Esophagus muscularis mucosa (tissue), 4 donors: Measurements from ENCODE around the gene PHF20. TPM values are rescaled to one million over a fixed set of nuclear protein-coding genes. Genes with fewer than 3 reads are reported as not detected.

Experiments
- DNase-seq: peaks from one replicate; pipeline ENCODE4 v3.0.0-alpha.2; 2017; ENCODE audit errors: extremely low spot score
- H3K27ac ChIP-seq, 4 donors: fragments of 200-600 bp; sonication (generic); replicated peaks in 1 of 4; 1 replicate in 3 of 4; 2 replicates in 1 of 4; pipeline ENCODE4 v1.5.1; 2016 to 2019; ENCODE audit warnings: mild to moderate bottlenecking in 1 of 4
- H3K27me3 ChIP-seq, 4 donors: fragments of 200-600 bp; sonication (generic); one replicate each; pipeline versions ENCODE4 v1.5.1 to v1.6.0; 2016 to 2019
- H3K36me3 ChIP-seq, 4 donors: fragments of 200-600 bp; sonication (generic); one replicate each; pipeline ENCODE4 v1.5.1; 2016 to 2019
- H3K4me1 ChIP-seq, 4 donors: fragments of 200-600 bp; sonication (generic); one replicate each; pipeline ENCODE4 v1.5.1; 2016 to 2019
- H3K4me3 ChIP-seq, 4 donors: fragments of 200-600 bp; sonication (generic); 1 replicate in 2 of 4; 2 replicates in 2 of 4; pipeline ENCODE4 v1.5.1; 2016 to 2019; ENCODE audit warnings: mild to moderate bottlenecking in 4 of 4, moderate library complexity in 1 of 4
- H3K9me3 ChIP-seq, 4 donors: fragments of 200-600 bp; sonication (generic); 1 replicate in 3 of 4; 2 replicates in 1 of 4; pipeline ENCODE4 v1.5.1; 2016 to 2019
- EP300 ChIP-seq: sonication (generic); formaldehyde crosslinking; IDR thresholded peaks from one replicate; pipeline ENCODE4 v1.6.1; 2017; ENCODE audit warnings: antibody characterized with exemption
- POLR2A ChIP-seq: fragments of 450-650 bp; IDR thresholded peaks from one replicate; pipeline ENCODE4 v1.6.1; 2017; ENCODE audit warnings: antibody characterized with exemption, moderate library complexity, mild to moderate bottlenecking, low read depth
- POLR2AphosphoS5 ChIP-seq, 2 donors: sonication (generic); formaldehyde crosslinking; IDR thresholded peaks; one replicate each; pipeline ENCODE4 v1.6.1; 2017; ENCODE audit warnings: antibody characterized with exemption in 2 of 2
- WGBS: methylation state at CpG from one replicate; pipeline ENCODE4 v1.1.5; 2018; 5-methylcytosine and 5-hydroxymethylcytosine counted together
- intact Hi-C: fragments of 100-400 bp; cut with DNase I; formaldehyde crosslinking; loops from one replicate; pipeline ENCODE4 v1.15.1; 2023
- total RNA-seq, 4 donors: library from RNA; depleted of rRNA; stranded (reverse); fragments of >200 nt; gene quantifications; one replicate each; pipeline versions ENCODE4 v1.1.0 to v1.2.1, GENCODE V29; 2016
- TF ChIP-seq, protein P1 (sequence below), 3 experiments: fragments of 200-600 bp in 2 of 3; fragments of 450-650 bp in 1 of 3; sonication (generic) in 2 of 3; IDR thresholded peaks; one replicate each; pipeline ENCODE4 v1.5.1; 2017 to 2019; ENCODE audit warnings: antibody characterized with exemption in 3 of 3, mild to moderate bottlenecking in 2 of 3, moderate library complexity in 1 of 3

The PHF20 gene
- total RNA-seq, 4 donors from 2014 or later, result 45.9 to 62.2 (median 48.0) TPM

DNA sequence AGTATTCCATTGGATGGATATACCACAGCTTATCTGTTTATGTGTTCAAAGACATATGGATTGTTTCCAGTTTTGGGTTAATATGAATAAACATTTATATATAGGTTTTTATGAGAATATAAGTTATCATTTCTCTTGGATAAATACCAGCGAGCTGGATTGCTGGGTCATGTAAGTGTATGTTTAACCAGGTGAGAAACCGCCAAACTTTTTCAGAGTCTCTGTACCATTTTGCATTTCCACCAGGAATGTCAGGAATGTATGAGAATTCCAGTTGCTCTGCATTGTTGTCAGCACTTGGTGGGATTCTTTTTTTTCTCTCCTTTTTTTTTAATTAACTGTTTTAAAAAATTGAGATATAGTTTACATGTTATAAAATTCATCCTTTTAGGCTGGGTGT is 52.1 kb downstream of the PHF20 start:
- DNase-seq, result no peak
- TF ChIP-seq, protein P1, sequence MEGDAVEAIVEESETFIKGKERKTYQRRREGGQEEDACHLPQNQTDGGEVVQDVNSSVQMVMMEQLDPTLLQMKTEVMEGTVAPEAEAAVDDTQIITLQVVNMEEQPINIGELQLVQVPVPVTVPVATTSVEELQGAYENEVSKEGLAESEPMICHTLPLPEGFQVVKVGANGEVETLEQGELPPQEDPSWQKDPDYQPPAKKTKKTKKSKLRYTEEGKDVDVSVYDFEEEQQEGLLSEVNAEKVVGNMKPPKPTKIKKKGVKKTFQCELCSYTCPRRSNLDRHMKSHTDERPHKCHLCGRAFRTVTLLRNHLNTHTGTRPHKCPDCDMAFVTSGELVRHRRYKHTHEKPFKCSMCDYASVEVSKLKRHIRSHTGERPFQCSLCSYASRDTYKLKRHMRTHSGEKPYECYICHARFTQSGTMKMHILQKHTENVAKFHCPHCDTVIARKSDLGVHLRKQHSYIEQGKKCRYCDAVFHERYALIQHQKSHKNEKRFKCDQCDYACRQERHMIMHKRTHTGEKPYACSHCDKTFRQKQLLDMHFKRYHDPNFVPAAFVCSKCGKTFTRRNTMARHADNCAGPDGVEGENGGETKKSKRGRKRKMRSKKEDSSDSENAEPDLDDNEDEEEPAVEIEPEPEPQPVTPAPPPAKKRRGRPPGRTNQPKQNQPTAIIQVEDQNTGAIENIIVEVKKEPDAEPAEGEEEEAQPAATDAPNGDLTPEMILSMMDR (IDR thresholded peaks at IDR 0.05), result no peak
- TF ChIP-seq POLR2AphosphoS5 (IDR thresholded peaks at IDR 0.05) (no peak), POLR2A (no peak), EP300 (no peak)
- intact Hi-C loops, result no loop called here
- Histone ChIP-seq H3K27me3 (no peaks in the 10 kb centered on the region), H3K27ac (no peak overlapping the region), H3K4me3 (no peak overlapping the region), H3K36me3 (peaks cover 0 to 7% (median 0%) of the 10 kb centered on the region in 4 donors), H3K4me1 (peaks cover 10 to 35% (median 20%) of the 10 kb centered on the region in 4 donors), H3K9me3 (no peaks in the 10 kb centered on the region)
- WGBS, result 86% methylated on average over 2 of the region's 2 CpGs

DNA sequence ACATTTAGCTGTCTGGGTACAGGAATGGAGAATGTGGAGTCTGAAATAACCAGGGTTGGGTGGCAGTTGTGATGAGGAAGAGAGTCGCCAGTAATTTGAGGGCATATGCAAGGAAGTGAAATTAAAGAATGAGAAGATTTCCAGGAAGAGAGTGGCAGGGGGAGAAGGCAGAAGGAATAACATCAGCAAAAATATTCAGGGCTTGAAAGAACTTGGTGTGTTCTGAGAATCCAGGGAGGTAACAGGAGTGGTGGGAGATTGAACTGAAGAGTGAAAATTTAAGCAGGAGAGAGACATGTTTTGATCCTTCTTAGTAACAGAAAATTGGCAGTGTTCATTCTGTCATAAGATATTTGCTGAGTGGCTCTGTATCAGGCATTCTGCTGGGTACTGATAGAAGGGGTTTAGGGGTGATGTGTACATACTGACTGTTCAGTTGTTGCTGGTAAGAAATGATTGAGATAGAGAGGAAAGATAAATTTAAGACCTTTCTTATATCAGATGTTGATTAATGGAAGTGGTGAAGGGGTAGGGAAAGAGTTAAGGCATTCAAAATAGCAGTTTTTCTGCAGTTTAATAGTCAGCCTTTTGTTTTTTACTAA is 54.7 kb downstream of the PHF20 start:
- Histone ChIP-seq H3K9me3 (no peaks in the 10 kb centered on the region), H3K4me1 (peaks cover 0 to 16% (median 9%) of the 10 kb centered on the region in 4 donors), H3K36me3 (peaks cover 0 to 7% (median 0%) of the 10 kb centered on the region in 4 donors), H3K4me3 (no peak overlapping the region), H3K27ac (no peak overlapping the region), H3K27me3 (no peaks in the 10 kb centered on the region)
- 87% methylated on average over 1 of the region's 1 CpG for WGBS
- no peak for DNase-seq
- intact Hi-C loops, result no loop called here
- TF ChIP-seq POLR2AphosphoS5 (IDR thresholded peaks at IDR 0.05) (no peak), POLR2A (no peak)

DNA sequence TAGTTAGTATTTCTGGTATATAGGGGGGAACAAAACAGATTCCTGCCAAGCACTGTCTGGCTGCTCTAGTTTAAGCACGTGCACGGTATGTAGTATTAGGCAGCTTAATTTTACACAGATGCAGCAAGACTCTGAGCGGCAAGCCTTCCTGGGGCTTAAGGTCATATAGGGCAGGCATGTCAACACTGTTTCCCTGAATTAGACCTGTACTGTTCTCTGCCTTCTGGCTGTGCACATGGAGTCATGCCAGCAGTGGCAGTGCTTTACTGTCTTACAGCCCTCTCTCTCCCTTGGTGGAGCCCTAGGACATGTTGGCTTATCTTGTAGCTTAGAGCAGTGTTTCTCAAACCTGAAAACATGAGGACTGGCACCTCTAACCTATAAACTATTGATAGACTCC is 56.6 kb downstream of the PHF20 start:
- peaks cover 0 to 7% (median 0%) of the 10 kb centered on the region in 4 donors for H3K36me3 ChIP-seq
- H3K4me3 ChIP-seq, result no peak overlapping the region
- TF ChIP-seq POLR2AphosphoS5 (IDR thresholded peaks at IDR 0.05), result no peak
- TF ChIP-seq POLR2A, result no peak
- TF ChIP-seq, protein P1 (IDR thresholded peaks at IDR 0.05), result no peak
- TF ChIP-seq EP300, result no peak
- no peaks in the 10 kb centered on the region for H3K27me3 ChIP-seq
- H3K9me3 ChIP-seq, result no peaks in the 10 kb centered on the region
- H3K4me1 ChIP-seq, result peaks cover 0 to 16% (median 7%) of the 10 kb centered on the region in 4 donors
- WGBS, result 81% methylated on average over 2 of the region's 3 CpGs
- DNase-seq, result no peak
- intact Hi-C loops, result no loop called here
- no peak overlapping the region for H3K27ac ChIP-seq

DNA sequence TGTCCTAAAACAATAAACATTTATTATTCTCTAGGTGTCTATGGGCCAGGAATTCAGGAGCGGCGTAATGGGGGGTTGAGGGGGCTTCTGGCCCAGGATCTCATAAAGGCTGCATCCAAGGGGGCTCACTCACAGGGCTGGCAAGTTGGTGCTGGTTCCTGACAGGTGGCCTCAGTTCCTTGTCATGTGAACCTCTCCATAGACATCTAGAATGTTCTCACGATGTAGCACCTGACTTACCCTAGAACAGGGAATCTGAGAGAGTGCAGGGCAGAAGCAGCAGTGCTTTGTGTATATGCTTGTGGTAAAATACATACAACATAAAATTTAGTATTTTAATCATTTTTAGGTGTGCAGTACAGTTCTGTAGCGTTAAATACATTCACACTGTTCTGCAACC is 57.1 kb downstream of the PHF20 start:
- TF ChIP-seq, protein P1 (IDR thresholded peaks at IDR 0.05), result no peak
- TF ChIP-seq POLR2A, result no peak
- TF ChIP-seq POLR2AphosphoS5 (IDR thresholded peaks at IDR 0.05), result no peak
- TF ChIP-seq EP300, result no peak
- no peak overlapping the region for H3K4me3 ChIP-seq
- 97% methylated on average over 4 of the region's 4 CpGs for WGBS
- intact Hi-C loops, result no loop called here
- no peaks in the 10 kb centered on the region for H3K9me3 ChIP-seq
- peaks cover 0 to 16% (median 7%) of the 10 kb centered on the region in 4 donors for H3K4me1 ChIP-seq
- DNase-seq, result no peak
- no peaks in the 10 kb centered on the region for H3K27me3 ChIP-seq
- H3K27ac ChIP-seq, result no peak overlapping the region
- peaks cover 0 to 6% (median 0%) of the 10 kb centered on the region in 4 donors for H3K36me3 ChIP-seq

DNA sequence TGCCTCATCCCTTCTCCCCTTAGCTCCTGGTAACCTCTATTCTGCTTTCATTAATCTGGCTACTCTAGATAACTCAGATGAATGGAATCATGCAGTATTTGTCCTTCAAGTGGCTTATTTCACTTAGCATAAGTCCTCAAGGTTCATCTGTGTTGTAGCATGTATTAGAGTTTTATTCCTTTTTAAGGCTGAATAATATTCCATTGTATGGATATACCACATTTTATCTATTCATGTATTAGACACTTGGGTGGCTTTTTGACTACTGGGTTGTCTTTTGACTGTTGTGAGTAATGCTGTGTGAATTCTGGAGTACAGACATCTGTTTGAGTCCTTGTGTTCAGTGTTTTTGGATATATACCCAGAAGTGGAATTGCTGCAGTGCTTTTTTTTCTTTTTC is 58.4 kb downstream of the PHF20 start:
- TF ChIP-seq, protein P1 (IDR thresholded peaks at IDR 0.05), result no peak
- no peak for TF ChIP-seq POLR2AphosphoS5 (IDR thresholded peaks at IDR 0.05)
- no peak for TF ChIP-seq POLR2A
- no peak for TF ChIP-seq EP300
- DNase-seq, result no peak
- intact Hi-C loops, result no loop called here
- Histone ChIP-seq H3K9me3 (no peaks in the 10 kb centered on the region), H3K4me1 (peaks cover 0 to 16% (median 8%) of the 10 kb centered on the region in 4 donors), H3K4me3 (no peak overlapping the region), H3K36me3 (peaks cover 0 to 5% (median 0%) of the 10 kb centered on the region in 4 donors), H3K27ac (no peak overlapping the region), H3K27me3 (no peaks in the 10 kb centered on the region)
